HepG2 (cell line): ENCODE measurements around the gene S100A6. TPM values are rescaled to one million over a fixed set of nuclear protein-coding genes. Genes with fewer than 3 reads are reported as not detected.
A peak's percentile ranks its signal among the peaks of the same experiment; 100 is the strongest.

Source experiments
- ATAC-seq: fragments of 200-7000 bp; cut with Tn5 transposase; 3 replicates; pipeline ENCODE4 v1.9.1; 2020; ENCODE audit warnings: mild to moderate bottlenecking, moderate library complexity
- BruUV-seq: library from RNA; stranded (reverse); fragments of 400-500 nt; replicated peaks from 2 replicates; lab custom pipeline; 2021; lab: Mats Ljungman, UMichigan
- CTCF ChIA-PET: fragments of 300-600 bp; formaldehyde crosslinking; extraction: SDS; loops from one replicate; lab custom pipeline; 2021; ENCODE audit warnings: low total read pairs, inconsistent platforms, low intra/inter-chr PET ratio; lab: Yijun Ruan, JAX
- POLR2A ChIA-PET: fragments of 350-600 bp; sonication (Branson Sonifier 250); formaldehyde crosslinking; loops from one replicate; lab custom pipeline; 2020; ENCODE audit warnings: antibody characterized with exemption, inconsistent platforms; lab: Yijun Ruan, JAX
- DNase-seq: peaks from one replicate; pipeline ENCODE4 v3.0.0-alpha.2; 2015; ENCODE audit warnings: low spot score
- FAIRE-seq: peaks from 3 replicates; lab custom pipeline; 2011; peaks lifted over from hg19 to GRCh38; lab: Jason Lieb, UNC
- H2AFZ ChIP-seq: one replicate; pipeline ENCODE4 v1.6.1; 2011; ENCODE audit warnings: low read length, inconsistent platforms
- H3K27ac ChIP-seq: fragments of 300-600 bp; 3 replicates; pipeline ENCODE4 v1.8.0; 2011; ENCODE audit warnings: mixed run types, mild to moderate bottlenecking, mixed read lengths, low read length, inconsistent platforms; ENCODE audit not compliant: insufficient read depth; ENCODE audit errors: extremely low read length
- H3K27me3 ChIP-seq, 2 experiments: fragments of 200-600 bp in 1 of 2; 2 replicates in 1 of 2; 3 replicates in 1 of 2; pipeline versions ENCODE4 v1.6.0 to v1.8.0; 2011; ENCODE audit warnings: low read length in 2 of 2, mild to moderate bottlenecking in 2 of 2, moderate library complexity in 2 of 2, inconsistent platforms in 1 of 2; ENCODE audit not compliant: insufficient read depth in 2 of 2, control insufficient read depth in 1 of 2
- H3K36me3 ChIP-seq, 2 experiments: fragments of 200-600 bp in 1 of 2; replicated peaks in 1 of 2; 2 replicates in 1 of 2; 3 replicates in 1 of 2; pipeline versions ENCODE4 v1.5.1 to v1.8.0; 2011; ENCODE audit warnings: low read length in 2 of 2, inconsistent platforms in 1 of 2; ENCODE audit not compliant: insufficient read depth in 2 of 2, control insufficient read depth in 1 of 2
- H3K4me1 ChIP-seq: 2 replicates; pipeline ENCODE4 v1.5.1; 2012; ENCODE audit warnings: low read length, inconsistent platforms; ENCODE audit not compliant: insufficient read depth
- H3K4me2 ChIP-seq: 2 replicates; pipeline ENCODE4 v1.6.0; 2011; ENCODE audit warnings: low read depth, low read length, inconsistent platforms
- H3K4me3 ChIP-seq, 3 experiments: fragments of 200-600 bp in 1 of 3; sonication (generic), shearing (Covaris generic) in 1 of 3; replicated peaks in 1 of 3; 2 replicates each; pipeline ENCODE4 v1.5.1; 2011 to 2016; ENCODE audit warnings: low read length in 3 of 3, inconsistent platforms in 2 of 3, low read depth in 2 of 3, mild to moderate bottlenecking in 2 of 3, control low read depth in 1 of 3, mixed read lengths in 1 of 3; ENCODE audit not compliant: insufficient read depth in 1 of 3
- H3K79me2 ChIP-seq: one replicate; pipeline ENCODE4 v1.6.1; 2011; ENCODE audit warnings: low read length, inconsistent platforms; ENCODE audit not compliant: insufficient read depth
- H3K9ac ChIP-seq: 2 replicates; pipeline ENCODE4 v1.6.0; 2011; ENCODE audit warnings: mild to moderate bottlenecking, low read depth, low read length, inconsistent platforms; ENCODE audit not compliant: insufficient read depth
- H3K9me3 ChIP-seq: 2 replicates; pipeline ENCODE4 v1.5.1; 2012; ENCODE audit warnings: mild to moderate bottlenecking, low read length
- H4K20me1 ChIP-seq: 2 replicates; pipeline ENCODE4 v1.6.0; 2011; ENCODE audit warnings: inconsistent platforms, mild to moderate bottlenecking, low read length, moderate library complexity; ENCODE audit not compliant: insufficient read depth
- KDM3A ChIP-seq: IDR thresholded peaks from 2 replicates; pipeline ENCODE4 v1.6.1; 2018; ENCODE audit warnings: low read depth, missing compliant biosample characterization
- THAP11 ChIP-seq: IDR thresholded peaks from 2 replicates; pipeline ENCODE4 v1.6.1; 2016; ENCODE audit warnings: missing biosample characterization, missing genetic modification reagents
- THRA ChIP-seq: sonication (generic); formaldehyde crosslinking; IDR thresholded peaks from 2 replicates; pipeline ENCODE4 v1.4.0; 2020; ENCODE audit warnings: missing genetic modification reagents, borderline replicate concordance
- YY1 ChIP-seq: IDR thresholded peaks from 2 replicates; pipeline ENCODE4 v1.6.1; 2011; ENCODE audit warnings: low read length, low read depth, moderate library complexity, mild to moderate bottlenecking; ENCODE audit not compliant: insufficient read depth, insufficient replicate concordance
- ZBTB49 ChIP-seq: sonication (generic); formaldehyde crosslinking; IDR thresholded peaks from 2 replicates; pipeline ENCODE4 v1.4.0; 2020; ENCODE audit warnings: missing genetic modification reagents, borderline replicate concordance
- ZFP36L1 ChIP-seq: sonication (generic); formaldehyde crosslinking; IDR thresholded peaks from 2 replicates; pipeline ENCODE4 v1.8.0; 2022; ENCODE audit warnings: mild to moderate bottlenecking, missing genetic modification reagents, moderate library complexity
- ZFP82 ChIP-seq: sonication (generic); formaldehyde crosslinking; IDR thresholded peaks from 2 replicates; pipeline ENCODE4 v1.5.1; 2020; ENCODE audit warnings: mild to moderate bottlenecking, missing genetic modification reagents, borderline replicate concordance
- ZNF484 ChIP-seq: sonication (generic); formaldehyde crosslinking; IDR thresholded peaks from 2 replicates; pipeline ENCODE4 v1.5.1; 2020; ENCODE audit warnings: mild to moderate bottlenecking, low read depth, missing genetic modification reagents, borderline replicate concordance
- ZNF7 ChIP-seq: IDR thresholded peaks from 2 replicates; pipeline ENCODE4 v1.6.1; 2016; ENCODE audit warnings: missing biosample characterization, missing genetic modification reagents
- ZNF710 ChIP-seq: sonication (generic); formaldehyde crosslinking; IDR thresholded peaks from 2 replicates; pipeline ENCODE4 v1.5.0; 2020; ENCODE audit warnings: mild to moderate bottlenecking, missing genetic modification reagents, borderline replicate concordance
- ZNF724P ChIP-seq: sonication (generic); formaldehyde crosslinking; IDR thresholded peaks from 2 replicates; pipeline ENCODE4 v1.8.0; 2022; ENCODE audit warnings: missing genetic modification reagents, borderline replicate concordance
- WGBS: methylation state at CpG from one replicate; pipeline ENCODE4 v1.1.6; 2017; ENCODE audit warnings: low lambda C conversion rate; 5-methylcytosine and 5-hydroxymethylcytosine counted together
- in situ Hi-C: cut with HindIII; loops from 2 replicates; pipeline ENCODE4 v1.10.0; 2017; ENCODE audit warnings: low pct_unique_long_range_greater_than_20kb; ENCODE audit not compliant: extremely low pct_ligation_motif_present
- intact Hi-C: fragments of 100-400 bp; cut with micrococcal nuclease; formaldehyde crosslinking; loops from one replicate; pipeline ENCODE4 v1.10.0; 2022; ENCODE audit not compliant: unreplicated experiment
- polyA plus RNA-seq, 8 experiments: library from polyadenylated mRNA; depleted of rRNA in 3 of 8; stranded (reverse) in 7 of 8; unstranded in 1 of 8; fragments of >200 nt; fragmentation: Illumina TruSeq in 4 of 8; extraction: Trizol in 4 of 8; gene quantifications; 2 replicates each; pipeline versions ENCODE4 v1.2.1 to v1.2.3, GENCODE V29; 2011 to 2016; ENCODE audit warnings: low read depth in 4 of 8, missing spikeins in 1 of 8, mixed read lengths in 1 of 8; ENCODE audit not compliant: insufficient read depth in 1 of 8
- total RNA-seq, 5 experiments: library from RNA; depleted of rRNA; stranded (reverse); fragments of >200 nt; fragmentation: Illumina TruSeq; extraction: Trizol; gene quantifications; 2 replicates each; pipeline ENCODE4 v1.2.3, GENCODE V29; 2016; ENCODE audit warnings: low read depth in 1 of 5

S100A6 gene
- total and polyA plus RNA-seq, 2 of the 13 experiments (the other 11 are each of a cell fraction or from before 2014, with no cell fraction given) = 72.9 to 85.0 TPM

DNA sequence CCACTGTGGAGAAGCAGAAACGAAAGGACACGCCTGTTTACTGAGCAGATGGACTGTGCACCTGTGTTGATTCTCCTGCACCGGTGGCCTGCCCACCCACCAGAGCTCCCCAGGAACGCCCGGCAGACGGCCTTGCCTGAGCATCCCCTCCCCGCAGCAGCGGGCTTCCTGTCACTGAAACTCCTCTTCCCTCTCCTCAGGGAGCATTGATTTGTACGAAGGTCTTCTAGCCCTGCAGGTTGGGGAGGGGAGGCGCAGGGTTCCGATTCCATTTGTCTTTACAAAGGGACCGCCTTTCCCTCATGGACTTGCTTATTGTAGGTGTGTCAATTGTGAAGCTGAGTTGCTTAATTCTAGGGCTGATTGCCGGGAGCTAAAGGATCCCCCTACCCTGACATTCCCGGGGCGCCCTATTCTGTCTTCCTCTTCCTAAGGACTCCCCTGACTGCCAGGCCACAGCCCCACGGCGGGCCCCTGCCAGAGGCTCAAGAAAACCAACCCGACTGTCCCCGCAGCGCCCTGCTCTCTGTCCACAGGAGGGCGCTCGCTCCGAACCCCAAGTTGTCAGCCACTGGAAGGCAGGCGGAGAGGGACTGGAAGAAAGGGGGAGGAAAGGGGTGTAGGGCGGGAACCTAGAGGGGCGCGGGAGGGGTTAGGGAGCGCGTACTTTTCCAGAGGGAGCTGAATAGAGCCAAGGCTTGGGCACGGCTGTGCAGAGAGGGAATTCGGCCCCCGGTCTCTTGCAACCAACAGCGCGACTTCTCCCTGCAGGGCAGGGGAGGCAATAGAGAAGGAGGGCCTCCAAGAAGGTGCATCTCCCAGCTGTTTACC lies 2.8 kb downstream of the S100A6 start (continued):
- no peak for TF ChIP-seq ZNF710 (CRISPR knock-in tag)
- TF ChIP-seq ZFP82 (CRISPR knock-in tag) = no peak
- no peak for TF ChIP-seq ZNF484
- TF ChIP-seq YY1 = peak; percentile 17
- 0 out of 2 replicates have a peak, but pooled peaks have one; percentile 23 for TF ChIP-seq KDM3A (CRISPR knock-in tag)
- TF ChIP-seq ZFP36L1 (CRISPR knock-in tag) = no peak
- no peak for TF ChIP-seq ZNF7
- 0 out of 2 replicates have a peak, but pooled peaks have one; percentile 0 for TF ChIP-seq THAP11 (CRISPR knock-in tag)

GRCh38 chr1:153532181-153532580 lies 3.6 kb downstream of the S100A6 start:
- ChIA-PET CTCF (interaction anchor here (1.3 to 2.8 kb wide), 4 partner anchors 21 to 95 kb away, joined by 5 to 42 read pairs (median 6); partner anchors contain the start of gene S100A13), POLR2A (interaction anchor here (1.6 to 6.6 kb wide), 4 partner anchors 12 to 101 kb away, joined by 5 to 49 read pairs (median 18); partner anchors contain the start of genes CHTOP and S100A2)
- intact Hi-C loops = no loop called here
- FAIRE-seq (no peak), DNase-seq (no peak), ATAC-seq (no peak)
- TF ChIP-seq ZBTB49 = no peak
- TF ChIP-seq THRA (CRISPR knock-in tag) = no peak
- no peak for TF ChIP-seq ZNF724P (CRISPR knock-in tag)
- Histone ChIP-seq H2AFZ (no peak overlapping the region), H3K9me3 (no peaks in the 10 kb centered on the region), H3K9ac (no peak overlapping the region), H3K27me3 (no peaks in the 10 kb centered on the region; a peak in 1 of 5 replicates), H4K20me1 (no peaks in the 10 kb centered on the region), H3K79me2 (no peaks in the 10 kb centered on the region), H3K4me1 (peaks cover 54% of the 10 kb centered on the region), H3K36me3 (no peaks in the 10 kb centered on the region), H3K4me3 (no peak overlapping the region; a peak in 1 of 6 replicates), H3K27ac (no peak overlapping the region), H3K4me2 (peak overlapping the region; percentile 83; the same call in 1 of the 2 replicates)
- WGBS = 4% methylated on average over 2 of the region's 2 CpGs
- in situ Hi-C loops = loop anchor here (5.0 kb wide), 1 partner anchor 35 kb away; the partner anchor contains the start of gene S100A2
- BruUV-seq = no TSS peak
